Muscle layer of colon (tissue), 2 donors: ENCODE data around the gene KISS1.
"Not testable (repeated sequence)": the region's sequence is repeated elsewhere in the genome, so short reads cannot be mapped to it uniquely, and the experiment has no call there.

Source experiments
- H3K27ac ChIP-seq: one replicate; pipeline ENCODE4 v1.7.0; 2013; ENCODE audit warnings: low read depth, mild to moderate bottlenecking, low read length, moderate library complexity
- H3K27me3 ChIP-seq, 2 donors: one replicate each; pipeline ENCODE4 v1.7.0; 2013; ENCODE audit warnings: low read length in 2 of 2, mild to moderate bottlenecking in 2 of 2; ENCODE audit not compliant: insufficient read depth in 2 of 2, control insufficient read depth in 1 of 2
- H3K36me3 ChIP-seq: one replicate; pipeline ENCODE4 v1.7.0; 2013; ENCODE audit warnings: mild to moderate bottlenecking, low read length; ENCODE audit not compliant: insufficient read depth
- H3K4me1 ChIP-seq: one replicate; pipeline ENCODE4 v1.7.0; 2013; ENCODE audit warnings: mild to moderate bottlenecking, low read length; ENCODE audit not compliant: insufficient read depth
- H3K4me3 ChIP-seq, 2 donors: one replicate each; pipeline ENCODE4 v1.7.0; 2013; ENCODE audit warnings: low read length in 2 of 2, low read depth in 1 of 2, mild to moderate bottlenecking in 1 of 2, moderate library complexity in 1 of 2
- H3K9ac ChIP-seq: one replicate; pipeline ENCODE4 v1.7.0; 2013; ENCODE audit warnings: low read length
- H3K9me3 ChIP-seq: one replicate; pipeline ENCODE4 v1.7.0; 2013; ENCODE audit warnings: mild to moderate bottlenecking, low read length
- donor health status: abdominal sarcoma.
- donor health status: Adenocarcinoma of cecum.

The KISS1 gene, protein sequence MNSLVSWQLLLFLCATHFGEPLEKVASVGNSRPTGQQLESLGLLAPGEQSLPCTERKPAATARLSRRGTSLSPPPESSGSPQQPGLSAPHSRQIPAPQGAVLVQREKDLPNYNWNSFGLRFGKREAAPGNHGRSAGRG

DNA sequence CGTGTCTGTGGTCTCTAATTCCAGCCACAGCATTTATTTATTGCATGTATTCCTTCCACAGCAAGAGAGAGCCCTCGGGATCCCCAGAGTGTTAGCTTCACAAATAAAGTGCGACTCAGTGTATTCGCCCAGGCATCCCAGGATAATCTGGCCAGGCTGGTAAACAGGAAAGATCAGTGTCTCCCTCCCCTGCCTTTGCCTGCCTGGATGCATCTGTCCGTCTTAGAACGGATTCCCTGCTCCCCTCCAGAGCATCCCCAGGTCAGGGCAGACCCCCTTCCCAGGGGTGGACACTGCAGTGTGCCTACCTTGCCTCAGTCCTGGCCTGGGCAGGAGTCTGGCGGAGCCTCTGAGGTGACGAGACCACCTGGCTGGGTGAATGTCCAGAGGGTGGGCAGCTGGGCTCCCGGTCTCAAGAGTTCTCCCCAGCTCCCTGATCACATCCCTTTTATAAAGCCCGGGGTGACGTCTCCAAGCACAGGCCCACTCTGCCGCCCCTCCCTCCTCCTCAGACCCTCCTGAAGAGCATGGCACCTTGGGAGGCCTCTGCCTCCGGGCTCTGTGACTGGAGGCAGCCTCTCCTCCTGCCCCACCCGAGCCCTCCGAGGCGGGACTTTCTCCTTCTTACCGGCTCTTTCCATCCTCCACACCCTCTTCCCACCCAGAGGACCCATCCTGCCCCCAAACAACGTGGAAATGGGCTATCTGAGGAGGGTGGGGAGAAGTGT, at the start of gene KISS1:
KISS1 (minus strand) TSS at position 424 of the 728 bp plus-strand sequence. CDS start 3,615 bp downstream, outside the sequence.
- H3K9me3 ChIP-seq, result no peaks in the 10 kb centered on the region
- H3K36me3 ChIP-seq, result no peaks in the 10 kb centered on the region
- H3K9ac ChIP-seq, result no peak within 1 kb of the TSS
- no peaks in the 10 kb centered on the region for H3K4me1 ChIP-seq
- peaks cover 0 to 5% of the 10 kb centered on the region in 2 donors for H3K27me3 ChIP-seq
- no peak within 1 kb of the TSS for H3K27ac ChIP-seq
- no peak within 1 kb of the TSS for H3K4me3 ChIP-seq

DNA sequence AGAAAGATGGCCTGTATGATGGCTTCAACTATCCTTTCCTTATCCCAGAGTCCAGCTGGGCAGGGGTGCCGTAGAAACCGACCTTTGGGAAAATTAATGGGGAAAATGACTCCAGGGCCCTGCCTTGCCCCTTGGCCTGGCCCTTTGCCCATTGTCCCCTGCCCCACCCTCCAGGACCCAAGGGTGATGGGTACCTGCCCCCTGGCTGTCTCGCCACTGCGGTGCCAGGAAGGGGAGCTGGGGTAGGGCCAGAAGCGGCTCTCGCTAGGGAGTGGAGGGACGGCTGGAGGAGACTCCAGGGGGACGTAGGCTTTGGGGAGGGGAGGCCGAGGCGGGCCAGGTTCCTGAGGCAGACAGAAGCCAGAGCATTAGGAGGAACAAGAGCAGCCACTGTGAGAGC, 46.6 kb upstream of the KISS1 start:
- H3K27me3 ChIP-seq, result no peaks in the 10 kb centered on the region
- H3K4me3 ChIP-seq, result no peak overlapping the region
- no peaks in the 10 kb centered on the region for H3K36me3 ChIP-seq

DNA sequence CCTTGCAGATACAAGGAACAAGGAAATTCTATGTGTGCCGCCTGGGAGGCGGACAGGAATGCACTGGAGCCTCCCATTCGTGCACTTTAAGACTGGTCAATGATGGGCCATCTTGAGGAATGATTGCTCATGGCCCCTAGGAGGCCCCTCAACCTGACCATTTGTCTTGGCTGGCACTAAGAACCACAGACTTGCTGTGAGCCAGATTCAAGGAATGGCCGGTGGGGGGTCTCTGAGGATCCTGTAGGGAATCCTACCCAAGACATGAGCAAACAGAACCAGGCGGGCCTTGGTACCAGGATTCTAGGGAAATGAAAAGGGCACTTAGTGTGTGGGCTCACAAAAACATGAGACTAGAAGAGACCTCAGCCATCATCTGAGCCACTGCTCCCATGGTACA, 45.6 kb upstream of the KISS1 start:
- Histone ChIP-seq H3K36me3 (no peaks in the 10 kb centered on the region), H3K4me3 (no peak overlapping the region), H3K27ac (no peak overlapping the region), H3K4me1 (no peaks in the 10 kb centered on the region), H3K9me3 (no peaks in the 10 kb centered on the region), H3K27me3 (no peaks in the 10 kb centered on the region), H3K9ac (no peak overlapping the region)

More for the DNA sequence above, 46.6 kb upstream of the KISS1 start:
- no peaks in the 10 kb centered on the region for H3K4me1 ChIP-seq
- H3K9ac ChIP-seq, result no peak overlapping the region
- H3K27ac ChIP-seq, result no peak overlapping the region
- H3K9me3 ChIP-seq, result no peaks in the 10 kb centered on the region

DNA sequence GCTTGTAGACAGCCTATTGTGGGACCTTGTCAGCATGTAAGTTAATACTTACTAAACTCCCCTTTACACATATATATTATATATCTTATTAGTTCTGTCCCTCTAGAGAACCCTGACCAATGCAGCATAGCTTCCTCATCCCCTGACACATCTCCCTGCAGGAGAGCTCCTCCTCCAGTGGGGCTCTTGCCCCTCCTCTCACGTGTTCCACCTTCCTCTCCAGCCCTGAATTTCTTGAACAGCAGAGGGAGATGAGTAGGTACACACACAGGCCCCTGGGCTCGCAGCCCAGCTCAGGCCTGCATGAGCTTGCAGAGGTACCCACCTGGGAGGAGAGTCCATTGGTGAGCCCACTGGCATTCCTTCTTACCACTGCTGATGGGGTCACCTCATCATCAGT, 44.8 kb upstream of the KISS1 start:
- H3K27ac ChIP-seq, result no peak overlapping the region
- no peaks in the 10 kb centered on the region for H3K9me3 ChIP-seq
- no peaks in the 10 kb centered on the region for H3K36me3 ChIP-seq
- H3K27me3 ChIP-seq, result no peaks in the 10 kb centered on the region
- H3K4me3 ChIP-seq, result no peak overlapping the region
- no peak overlapping the region for H3K9ac ChIP-seq
- H3K4me1 ChIP-seq, result no peaks in the 10 kb centered on the region

DNA sequence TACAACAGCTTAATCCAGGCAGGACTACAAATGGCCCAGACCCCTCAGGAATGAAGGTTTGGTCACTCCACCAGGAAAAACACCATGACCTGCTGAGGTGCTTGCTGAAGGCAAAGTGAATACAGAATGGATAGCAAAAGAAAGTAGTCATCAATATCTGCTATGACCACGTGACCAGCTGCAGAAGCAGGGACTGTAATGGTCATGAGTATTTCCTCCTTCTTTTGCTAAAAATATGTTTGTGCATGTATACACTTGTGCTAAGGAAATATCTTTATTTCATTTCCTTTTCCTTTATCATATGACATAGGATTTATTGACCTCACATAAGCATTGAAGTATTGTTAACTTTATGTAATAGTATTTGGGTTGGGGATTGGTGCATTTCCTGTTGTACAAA, 43.9 kb upstream of the KISS1 start:
- Histone ChIP-seq H3K27me3 (no peaks in the 10 kb centered on the region), H3K36me3 (no peaks in the 10 kb centered on the region), H3K9me3 (no peaks in the 10 kb centered on the region), H3K4me3 (no peak overlapping the region), H3K9ac (no peak overlapping the region), H3K27ac (no peak overlapping the region), H3K4me1 (no peaks in the 10 kb centered on the region)

DNA sequence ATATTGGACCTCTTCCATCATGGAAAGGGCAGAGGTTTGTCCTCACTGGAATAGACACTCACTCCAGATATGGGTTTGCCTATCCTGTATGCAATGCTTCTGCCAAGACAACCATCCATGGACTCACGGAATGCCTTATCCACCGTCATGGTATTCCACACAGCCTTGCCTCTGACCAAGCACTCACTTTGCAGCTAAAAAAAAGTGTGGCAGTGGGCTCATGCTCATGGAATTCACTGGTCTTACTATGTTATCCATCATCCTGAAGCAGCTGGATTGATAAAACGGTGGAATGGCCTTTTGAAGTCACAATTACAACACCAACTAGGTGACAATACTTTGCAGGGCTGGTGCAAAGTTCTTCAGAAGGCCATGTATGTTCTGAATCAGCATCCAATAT, 43.1 kb upstream of the KISS1 start:
- H3K27me3 ChIP-seq, H3K4me3 ChIP-seq, H3K9me3 ChIP-seq, H3K9ac ChIP-seq, H3K4me1 ChIP-seq, H3K27ac ChIP-seq, H3K36me3 ChIP-seq: not testable (repeated sequence)

DNA sequence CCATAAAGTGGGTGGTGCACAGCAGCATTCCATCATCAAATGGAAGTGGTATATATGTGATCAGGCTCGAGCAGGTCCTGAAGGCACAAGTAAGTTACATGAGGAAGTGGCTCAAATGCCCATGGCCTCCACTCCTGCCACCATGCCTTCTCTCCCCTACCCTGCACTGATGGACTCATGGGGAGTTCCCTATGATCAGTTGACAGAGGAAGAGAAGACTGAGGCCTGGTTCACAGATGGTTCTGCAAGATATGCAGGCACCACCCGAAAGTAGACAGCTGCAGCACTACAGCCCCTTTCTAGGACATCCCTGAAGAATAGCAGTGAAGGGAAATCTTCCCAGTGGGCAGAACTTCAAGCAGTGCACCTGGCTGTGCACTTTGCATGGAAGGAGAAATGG, 42.2 kb upstream of the KISS1 start:
- not testable (repeated sequence) for H3K9ac ChIP-seq, H3K9me3 ChIP-seq, H3K27me3 ChIP-seq, H3K4me3 ChIP-seq, H3K36me3 ChIP-seq, H3K4me1 ChIP-seq, H3K27ac ChIP-seq

DNA sequence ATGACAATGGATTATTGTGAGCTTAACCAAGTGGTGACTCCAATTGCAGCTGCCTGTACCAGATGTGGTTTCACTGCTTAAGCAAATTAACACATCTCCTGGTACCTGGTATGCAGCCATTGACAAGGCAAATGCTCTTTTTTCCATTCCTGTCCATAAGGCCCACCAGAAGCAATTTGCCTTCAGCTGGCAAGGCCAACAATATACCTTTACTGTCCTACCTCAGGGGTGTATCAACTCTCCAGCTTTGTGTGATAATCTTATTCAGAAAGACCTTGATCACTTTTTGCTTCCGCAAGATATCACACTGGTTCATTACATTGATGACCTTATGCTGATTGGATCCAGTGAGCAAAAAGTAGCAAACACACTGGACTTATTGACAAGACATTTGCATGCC, 41.2 kb upstream of the KISS1 start:
- H3K36me3 ChIP-seq, H3K4me1 ChIP-seq, H3K27ac ChIP-seq: not testable (repeated sequence)

DNA sequence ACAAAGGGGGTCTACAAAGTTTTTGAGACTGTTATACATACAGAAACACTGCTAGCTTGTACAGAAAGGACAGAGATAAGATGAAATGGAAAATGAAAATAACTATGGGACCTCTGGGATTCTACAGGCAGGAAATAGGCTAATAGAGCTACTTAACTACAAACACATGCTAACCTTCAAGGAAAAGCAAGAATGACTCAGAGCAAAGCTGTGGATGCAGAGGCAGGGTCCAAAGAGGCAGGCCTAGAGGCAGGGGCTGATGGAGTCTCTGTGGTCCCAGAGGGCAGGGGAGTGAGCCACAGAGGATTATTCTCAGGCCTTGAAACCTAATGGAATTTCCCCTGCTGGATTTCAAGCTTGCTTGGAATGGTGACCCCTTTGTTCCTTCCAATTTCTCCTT, 36.2 kb upstream of the KISS1 start:
- Histone ChIP-seq H3K9ac (no peak overlapping the region), H3K4me1 (no peaks in the 10 kb centered on the region), H3K36me3 (peaks cover 5% of the 10 kb centered on the region), H3K27me3 (no peaks in the 10 kb centered on the region), H3K4me3 (no peak overlapping the region), H3K27ac (no peak overlapping the region), H3K9me3 (no peaks in the 10 kb centered on the region)

More for the DNA sequence above, 41.2 kb upstream of the KISS1 start:
- H3K9ac ChIP-seq, H3K9me3 ChIP-seq, H3K27me3 ChIP-seq, H3K4me3 ChIP-seq: not testable (repeated sequence)

DNA sequence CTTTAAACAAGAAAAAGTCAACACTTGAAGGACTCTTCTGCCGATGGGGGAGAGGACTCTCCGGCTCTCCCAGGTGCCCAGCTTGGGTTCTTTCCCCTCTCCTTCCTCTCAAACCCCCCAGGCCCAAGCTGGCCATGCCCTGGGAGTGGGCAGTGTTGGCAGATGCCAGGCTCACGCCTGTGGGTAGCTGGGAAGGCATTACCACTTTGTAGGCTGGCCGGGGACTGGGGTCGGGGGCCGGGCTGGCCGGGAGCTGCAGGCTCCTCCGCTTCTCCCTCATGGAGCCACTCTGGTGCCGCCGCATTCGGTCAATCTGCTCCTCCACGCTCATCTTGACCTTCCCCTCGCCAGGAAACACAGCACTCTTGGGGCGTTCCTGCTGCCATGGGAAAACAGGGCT, 33.9 kb upstream of the KISS1 start:
- H3K27me3 ChIP-seq, result no peaks in the 10 kb centered on the region
- no peak overlapping the region for H3K27ac ChIP-seq
- no peaks in the 10 kb centered on the region for H3K4me1 ChIP-seq
- H3K9me3 ChIP-seq, result no peaks in the 10 kb centered on the region
- no peak overlapping the region for H3K4me3 ChIP-seq
- no peak overlapping the region for H3K9ac ChIP-seq
- H3K36me3 ChIP-seq, result peaks cover 5% of the 10 kb centered on the region

DNA sequence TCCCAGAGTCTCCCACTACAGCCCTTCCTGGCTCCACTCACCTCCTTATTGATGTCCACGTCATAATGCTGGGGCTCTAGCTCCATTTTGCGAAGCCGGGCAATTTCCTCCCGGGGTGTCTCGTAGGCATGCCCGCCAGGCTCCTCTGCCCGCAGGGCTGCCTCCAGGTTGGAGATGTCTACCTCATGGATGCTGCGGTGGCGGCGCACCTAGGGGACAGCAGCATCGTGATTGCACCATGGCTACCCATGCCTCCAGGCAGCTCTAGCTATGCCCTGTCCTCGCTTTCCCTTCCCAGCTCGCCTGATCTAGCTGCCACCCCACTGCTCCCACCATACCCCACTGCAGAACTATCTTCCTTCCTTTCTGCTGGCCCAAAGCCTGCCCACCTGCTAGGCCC, 32.6 kb upstream of the KISS1 start:
- Histone ChIP-seq H3K27ac (no peak overlapping the region), H3K9me3 (no peaks in the 10 kb centered on the region), H3K36me3 (peaks cover 5% of the 10 kb centered on the region), H3K27me3 (no peaks in the 10 kb centered on the region), H3K9ac (no peak overlapping the region), H3K4me3 (no peak overlapping the region), H3K4me1 (no peaks in the 10 kb centered on the region)
